Measurements from ENCODE around the gene NTSR1. TPM values are rescaled to one million over a fixed set of nuclear protein-coding genes. Genes with fewer than 3 reads are reported as not detected.
A peak's percentile ranks its signal among the peaks of the same experiment; 100 is the strongest.

NTSR1 gene
- total RNA-seq, 1 donor from 2014 or later: 0.26 TPM

DNA sequence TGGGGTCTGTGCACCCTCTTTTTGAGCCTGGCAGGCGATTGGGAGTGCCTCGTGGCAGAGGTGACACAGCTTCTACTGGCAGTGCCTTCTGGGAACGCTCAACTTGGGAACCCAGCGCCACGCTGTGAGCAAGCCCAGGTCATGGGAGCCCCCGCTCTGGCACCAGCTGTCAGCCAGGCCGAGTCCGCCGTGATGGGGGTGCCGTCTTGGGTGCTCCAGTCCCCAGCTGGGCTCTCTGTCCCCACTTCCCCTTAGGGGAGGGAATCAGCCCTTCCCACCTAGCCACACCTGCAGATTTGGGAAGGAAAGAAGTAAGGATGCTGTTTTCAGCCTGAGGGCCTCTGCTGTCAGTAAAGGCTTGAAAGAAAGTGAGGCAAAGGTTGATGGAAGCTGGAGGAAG lies 31.0 kb upstream of the NTSR1 start:
- H2AFZ ChIP-seq (replicated peaks): no peak overlapping the region
- Mint-ChIP-seq H3K27ac (no peak overlapping the region), H3K4me3 (no peak overlapping the region), H3K4me1 (peaks cover 4% of the 10 kb centered on the region), H3K27me3 (ENCODE audit: insufficient read depth, low read depth) (peaks cover 17% of the 10 kb centered on the region), H3K36me3 (no peaks in the 10 kb centered on the region), H3K9me3 (peaks cover 19% of the 10 kb centered on the region)
- H3K4me2 ChIP-seq: no peak overlapping the region
- no peaks in the 10 kb centered on the region for H3K4me1 ChIP-seq
- no peaks in the 10 kb centered on the region for H3K27me3 ChIP-seq
- peaks cover 4% of the 10 kb centered on the region for H3K9me3 ChIP-seq (ENCODE audit: low read depth)
- H3K79me2 ChIP-seq (ENCODE audit: low read depth): no peaks in the 10 kb centered on the region
- H3F3A ChIP-seq (ENCODE audit: low read depth): no peaks in the 10 kb centered on the region
- DNase-seq (ENCODE audit: low spot score): no peak
- no peaks in the 10 kb centered on the region for H3K36me3 ChIP-seq
- H3K4me3 ChIP-seq: no peak overlapping the region
- H4K20me1 ChIP-seq (ENCODE audit: low read depth): no peaks in the 10 kb centered on the region
- no peak overlapping the region for H3K27ac ChIP-seq
- TF ChIP-seq EZH2 (IDR thresholded peaks at IDR 0.05) (no peak), EZH2phosphoT487 (IDR thresholded peaks at IDR 0.05) (no peak)
- TF ChIP-seq, protein P1, sequence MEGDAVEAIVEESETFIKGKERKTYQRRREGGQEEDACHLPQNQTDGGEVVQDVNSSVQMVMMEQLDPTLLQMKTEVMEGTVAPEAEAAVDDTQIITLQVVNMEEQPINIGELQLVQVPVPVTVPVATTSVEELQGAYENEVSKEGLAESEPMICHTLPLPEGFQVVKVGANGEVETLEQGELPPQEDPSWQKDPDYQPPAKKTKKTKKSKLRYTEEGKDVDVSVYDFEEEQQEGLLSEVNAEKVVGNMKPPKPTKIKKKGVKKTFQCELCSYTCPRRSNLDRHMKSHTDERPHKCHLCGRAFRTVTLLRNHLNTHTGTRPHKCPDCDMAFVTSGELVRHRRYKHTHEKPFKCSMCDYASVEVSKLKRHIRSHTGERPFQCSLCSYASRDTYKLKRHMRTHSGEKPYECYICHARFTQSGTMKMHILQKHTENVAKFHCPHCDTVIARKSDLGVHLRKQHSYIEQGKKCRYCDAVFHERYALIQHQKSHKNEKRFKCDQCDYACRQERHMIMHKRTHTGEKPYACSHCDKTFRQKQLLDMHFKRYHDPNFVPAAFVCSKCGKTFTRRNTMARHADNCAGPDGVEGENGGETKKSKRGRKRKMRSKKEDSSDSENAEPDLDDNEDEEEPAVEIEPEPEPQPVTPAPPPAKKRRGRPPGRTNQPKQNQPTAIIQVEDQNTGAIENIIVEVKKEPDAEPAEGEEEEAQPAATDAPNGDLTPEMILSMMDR (IDR thresholded peaks at IDR 0.05): no peak
- H3K9ac ChIP-seq: no peak overlapping the region

DNA sequence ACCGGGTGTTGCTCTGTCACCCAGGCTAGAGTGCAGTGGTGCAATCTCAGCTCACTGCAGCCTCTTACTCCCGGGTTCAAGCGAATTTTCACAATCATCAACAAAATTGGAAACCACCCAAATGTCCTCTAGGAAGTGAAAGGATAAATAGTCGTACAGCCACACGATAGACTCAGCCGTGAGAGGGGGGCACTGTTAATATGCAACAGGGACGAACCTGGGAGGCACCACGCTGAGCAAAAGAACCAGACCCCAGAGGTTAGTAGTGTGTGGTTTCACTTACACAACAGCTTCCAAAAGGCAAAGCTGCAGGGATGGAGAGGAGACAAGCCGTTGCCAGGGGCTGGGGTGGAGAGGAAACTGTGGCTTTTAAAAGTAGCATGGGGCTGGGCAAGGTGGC lies 30.1 kb upstream of the NTSR1 start:
- H3K4me3 Mint-ChIP-seq: no peak overlapping the region
- Histone ChIP-seq H4K20me1 (ENCODE audit: low read depth) (no peaks in the 10 kb centered on the region), H3K4me1 (no peaks in the 10 kb centered on the region), H3K9ac (no peak overlapping the region), H3K27ac (no peak overlapping the region), H3K36me3 (no peaks in the 10 kb centered on the region), H3F3A (ENCODE audit: low read depth) (no peaks in the 10 kb centered on the region), H3K4me2 (no peak overlapping the region), H3K79me2 (ENCODE audit: low read depth) (no peaks in the 10 kb centered on the region), H3K27me3 (no peaks in the 10 kb centered on the region), H2AFZ (replicated peaks) (no peak overlapping the region), H3K9me3 (ENCODE audit: low read depth) (peaks cover 4% of the 10 kb centered on the region), H3K4me3 (no peak overlapping the region)
- TF ChIP-seq, protein P1 (IDR thresholded peaks at IDR 0.05): no peak
- TF ChIP-seq EZH2phosphoT487 (IDR thresholded peaks at IDR 0.05) (no peak), EZH2 (IDR thresholded peaks at IDR 0.05) (no peak)
- peaks cover 19% of the 10 kb centered on the region for H3K27me3 Mint-ChIP-seq (ENCODE audit: insufficient read depth, low read depth)
- H3K9me3 Mint-ChIP-seq: peaks cover 19% of the 10 kb centered on the region
- H3K27ac Mint-ChIP-seq: no peak overlapping the region
- H3K4me1 Mint-ChIP-seq: peaks cover 4% of the 10 kb centered on the region
- H3K36me3 Mint-ChIP-seq: no peaks in the 10 kb centered on the region
- DNase-seq (ENCODE audit: low spot score): no peak

DNA sequence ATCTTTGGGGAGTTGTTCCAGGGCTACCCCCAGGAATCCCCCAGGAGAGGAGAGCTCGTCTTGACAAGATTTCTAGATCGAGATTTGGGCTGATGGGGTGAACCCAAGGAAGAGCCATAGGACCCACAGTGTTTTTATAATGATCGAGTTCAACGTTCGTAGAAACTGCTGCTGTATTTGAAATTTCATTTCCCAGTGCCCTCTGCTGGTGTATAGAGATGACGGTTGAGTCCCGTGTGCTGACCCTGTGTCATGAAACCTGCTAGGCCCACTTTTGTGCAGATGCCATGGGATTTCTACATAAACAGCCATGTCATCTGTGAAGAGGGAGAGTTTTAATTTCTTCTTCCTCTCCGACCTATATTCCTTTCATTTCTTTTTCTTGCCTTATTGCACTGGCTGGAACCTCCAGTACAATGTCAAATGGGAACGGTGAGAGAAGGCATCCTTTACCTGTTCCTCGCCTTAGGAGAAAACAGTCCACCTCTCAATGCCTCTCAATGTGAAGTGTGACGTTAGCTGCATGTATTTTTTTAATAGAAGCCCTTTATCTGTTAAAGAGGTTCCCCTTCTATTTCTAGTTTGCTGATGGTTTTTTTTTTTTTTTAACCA lies 28.6 kb upstream of the NTSR1 start:
- no peaks in the 10 kb centered on the region for H3K79me2 ChIP-seq (ENCODE audit: low read depth)
- no peaks in the 10 kb centered on the region for H4K20me1 ChIP-seq (ENCODE audit: low read depth)
- Mint-ChIP-seq H3K27me3 (ENCODE audit: insufficient read depth, low read depth) (peaks cover 20% of the 10 kb centered on the region), H3K4me1 (peaks cover 6% of the 10 kb centered on the region), H3K4me3 (no peak overlapping the region), H3K36me3 (no peaks in the 10 kb centered on the region), H3K9me3 (peaks cover 19% of the 10 kb centered on the region), H3K27ac (peak overlapping the region; percentile 86)
- no peaks in the 10 kb centered on the region for H3K36me3 ChIP-seq
- no peak overlapping the region for H3K4me2 ChIP-seq
- no peak overlapping the region for H3K27ac ChIP-seq
- peaks cover 4% of the 10 kb centered on the region for H3K9me3 ChIP-seq (ENCODE audit: low read depth)
- no peak overlapping the region for H3K4me3 ChIP-seq
- no peaks in the 10 kb centered on the region for H3F3A ChIP-seq (ENCODE audit: low read depth)
- no peaks in the 10 kb centered on the region for H3K27me3 ChIP-seq
- H3K9ac ChIP-seq: no peak overlapping the region
- no peaks in the 10 kb centered on the region for H3K4me1 ChIP-seq
- TF ChIP-seq EZH2 (IDR thresholded peaks at IDR 0.05) (no peak), EZH2phosphoT487 (IDR thresholded peaks at IDR 0.05) (no peak)
- TF ChIP-seq, protein P1 (IDR thresholded peaks at IDR 0.05): no peak
- H2AFZ ChIP-seq (replicated peaks): no peak overlapping the region
- no peak for DNase-seq (ENCODE audit: low spot score)

Measured in neural progenitor cell (in vitro differentiated cells).